GM12873 (cell line): ENCODE data around the gene MXD3.

Experiments used
- TF ChIP-seq, protein P1 (sequence below): IDR thresholded peaks from 2 replicates; pipeline ENCODE4 v1.5.1; 2012; ENCODE audit warnings: low read depth, mild to moderate bottlenecking, moderate library complexity, low read length, control low read depth; ENCODE audit not compliant: insufficient read depth; ENCODE audit errors: missing control alignments

The MXD3 gene

DNA sequence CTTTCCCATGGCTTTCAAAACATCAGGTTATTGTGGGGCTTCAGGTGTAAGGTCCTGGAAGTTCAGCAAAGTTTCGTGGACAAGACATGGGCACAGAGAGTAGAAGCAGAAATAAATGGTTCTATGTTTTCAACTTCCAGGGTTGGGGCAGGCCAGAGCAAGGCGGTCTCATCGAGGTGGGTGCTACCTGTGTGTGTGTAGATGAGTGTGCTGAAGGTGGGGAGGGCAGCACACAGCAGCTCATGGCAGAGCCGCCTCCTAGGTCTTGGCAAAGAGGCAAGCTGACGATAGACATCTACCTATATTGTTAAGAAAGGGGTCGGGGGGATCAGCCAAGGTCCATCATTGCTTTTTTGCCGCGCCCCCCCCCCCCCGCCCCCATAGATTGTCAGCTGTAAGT, 12.0 kb downstream of the MXD3 start:
- TF ChIP-seq, protein P1, sequence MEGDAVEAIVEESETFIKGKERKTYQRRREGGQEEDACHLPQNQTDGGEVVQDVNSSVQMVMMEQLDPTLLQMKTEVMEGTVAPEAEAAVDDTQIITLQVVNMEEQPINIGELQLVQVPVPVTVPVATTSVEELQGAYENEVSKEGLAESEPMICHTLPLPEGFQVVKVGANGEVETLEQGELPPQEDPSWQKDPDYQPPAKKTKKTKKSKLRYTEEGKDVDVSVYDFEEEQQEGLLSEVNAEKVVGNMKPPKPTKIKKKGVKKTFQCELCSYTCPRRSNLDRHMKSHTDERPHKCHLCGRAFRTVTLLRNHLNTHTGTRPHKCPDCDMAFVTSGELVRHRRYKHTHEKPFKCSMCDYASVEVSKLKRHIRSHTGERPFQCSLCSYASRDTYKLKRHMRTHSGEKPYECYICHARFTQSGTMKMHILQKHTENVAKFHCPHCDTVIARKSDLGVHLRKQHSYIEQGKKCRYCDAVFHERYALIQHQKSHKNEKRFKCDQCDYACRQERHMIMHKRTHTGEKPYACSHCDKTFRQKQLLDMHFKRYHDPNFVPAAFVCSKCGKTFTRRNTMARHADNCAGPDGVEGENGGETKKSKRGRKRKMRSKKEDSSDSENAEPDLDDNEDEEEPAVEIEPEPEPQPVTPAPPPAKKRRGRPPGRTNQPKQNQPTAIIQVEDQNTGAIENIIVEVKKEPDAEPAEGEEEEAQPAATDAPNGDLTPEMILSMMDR = no peak

DNA sequence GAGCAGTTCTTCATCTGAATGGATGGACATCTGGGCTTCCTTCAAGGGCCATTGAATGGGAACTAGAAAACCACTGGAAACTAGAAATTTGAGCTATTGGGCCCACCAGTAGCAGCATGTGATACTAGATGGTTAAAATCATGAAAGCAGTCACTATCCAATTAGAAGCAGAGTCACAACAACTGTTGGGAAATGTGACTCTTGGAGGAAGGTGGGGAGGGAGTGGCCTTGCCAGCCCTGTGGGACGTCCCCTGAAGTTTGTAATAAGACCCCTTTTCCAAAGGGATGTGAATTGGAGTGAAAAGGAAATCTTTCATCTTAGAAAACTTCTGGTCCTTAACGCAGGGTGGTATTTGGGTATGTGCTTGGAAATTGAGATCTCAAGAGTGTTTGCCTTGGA, 13.8 kb downstream of the MXD3 start:
- TF ChIP-seq, protein P1 = no peak

DNA sequence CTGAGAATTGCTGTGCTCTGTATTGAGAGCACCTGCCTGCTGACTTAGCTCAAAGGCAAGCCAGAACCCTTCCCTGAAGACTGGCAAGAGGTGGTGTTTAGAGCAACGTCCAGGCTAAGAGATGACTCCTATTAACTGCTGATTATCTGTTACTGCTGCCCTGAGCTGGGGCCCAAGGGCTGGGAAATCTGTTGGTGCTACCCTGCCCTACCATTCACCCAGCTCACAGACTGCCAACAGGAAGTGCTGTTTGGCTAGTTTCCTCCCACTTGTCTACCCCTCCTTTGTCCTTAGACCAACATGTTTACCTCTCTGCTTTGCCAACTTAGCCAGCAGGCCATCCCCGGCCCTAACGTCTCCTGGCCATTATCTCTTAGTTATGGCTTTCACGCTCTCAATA, 15.1 kb downstream of the MXD3 start:
- TF ChIP-seq, protein P1 = no peak

DNA sequence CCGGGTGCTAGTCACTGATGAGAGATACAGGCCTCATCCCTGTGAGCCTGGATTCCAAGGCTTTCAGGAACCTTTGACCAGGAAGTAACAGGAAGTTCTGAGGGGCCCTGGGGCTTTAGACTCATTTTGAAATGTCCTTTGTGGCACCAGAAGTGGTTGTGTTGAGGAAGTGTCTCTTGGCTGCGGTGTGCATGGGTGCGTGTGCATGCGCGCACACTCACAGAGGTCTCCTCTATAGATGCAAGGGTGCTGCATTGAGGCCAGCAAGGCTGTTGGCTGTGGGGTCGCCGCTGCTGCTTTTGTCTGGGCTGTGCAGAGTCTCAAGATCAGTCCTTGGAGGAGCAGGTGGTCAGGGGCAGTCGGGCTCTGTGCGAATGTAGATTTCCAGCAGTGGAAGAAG, 15.8 kb downstream of the MXD3 start:
- TF ChIP-seq, protein P1 = no peak

DNA sequence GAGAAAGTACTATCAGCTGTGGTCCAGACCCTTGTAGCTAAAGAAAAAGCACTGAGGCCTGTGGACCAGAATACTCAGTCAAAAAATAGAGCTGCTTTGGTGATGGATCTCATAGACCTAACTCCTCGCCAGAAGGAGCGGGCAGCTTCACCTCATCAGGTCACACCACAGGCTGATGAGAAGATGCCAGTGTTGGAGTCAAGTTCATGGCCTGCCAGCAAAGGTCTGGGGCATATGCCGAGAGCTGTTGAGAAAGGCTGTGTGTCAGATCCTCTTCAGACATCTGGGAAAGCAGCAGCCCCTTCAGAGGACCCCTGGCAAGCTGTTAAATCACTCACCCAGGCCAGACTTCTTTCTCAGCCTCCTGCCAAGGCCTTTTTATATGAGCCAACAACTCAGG, 17.1 kb downstream of the MXD3 start:
- TF ChIP-seq, protein P1 = no peak

DNA sequence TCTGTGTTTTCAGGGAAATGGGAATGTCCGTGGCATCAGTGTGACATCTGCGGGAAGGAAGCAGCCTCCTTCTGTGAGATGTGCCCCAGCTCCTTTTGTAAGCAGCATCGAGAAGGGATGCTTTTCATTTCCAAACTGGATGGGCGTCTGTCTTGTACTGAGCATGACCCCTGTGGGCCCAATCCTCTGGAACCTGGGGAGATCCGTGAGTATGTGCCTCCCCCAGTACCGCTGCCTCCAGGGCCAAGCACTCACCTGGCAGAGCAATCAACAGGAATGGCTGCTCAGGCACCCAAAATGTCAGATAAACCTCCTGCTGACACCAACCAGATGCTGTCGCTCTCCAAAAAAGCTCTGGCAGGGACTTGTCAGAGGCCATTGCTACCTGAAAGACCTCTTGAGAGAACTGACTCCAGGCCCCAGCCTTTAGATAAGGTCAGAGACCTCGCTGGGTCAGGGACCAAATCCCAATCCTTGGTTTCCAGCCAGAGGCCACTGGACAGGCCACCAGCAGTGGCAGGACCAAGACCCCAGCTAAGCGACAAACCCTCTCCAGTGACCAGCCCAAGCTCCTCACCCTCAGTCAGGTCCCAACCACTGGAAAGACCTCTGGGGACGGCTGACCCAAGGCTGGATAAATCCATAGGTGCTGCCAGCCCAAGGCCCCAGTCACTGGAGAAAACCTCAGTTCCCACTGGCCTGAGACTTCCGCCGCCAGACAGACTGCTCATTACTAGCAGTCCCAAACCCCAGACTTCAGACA, 17.7 kb downstream of the MXD3 start:
- TF ChIP-seq, protein P1 = no peak

DNA sequence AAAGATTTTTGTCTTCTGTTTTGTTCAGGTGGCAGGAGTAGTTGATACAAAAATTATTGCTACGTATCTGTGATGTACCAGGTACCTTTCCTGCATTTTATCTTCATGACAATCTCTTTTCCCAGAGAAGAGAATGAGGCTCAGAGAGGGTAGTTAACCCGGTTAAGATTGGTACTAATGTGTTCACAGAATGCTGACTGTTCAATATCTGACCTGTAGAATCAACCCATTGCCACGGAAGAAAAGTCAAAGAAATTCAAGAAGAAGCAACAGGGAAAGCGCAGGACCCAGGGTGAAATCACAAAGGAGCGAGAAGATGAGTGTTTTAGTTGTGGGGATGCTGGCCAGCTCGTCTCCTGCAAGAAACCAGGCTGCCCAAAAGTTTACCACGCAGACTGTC, 20.0 kb downstream of the MXD3 start:
- TF ChIP-seq, protein P1 = no peak
